Trophoblast cell (in vitro differentiated cells and primary cell): ENCODE measurements around the gene NAAA.

Experiments used
- DNase-seq, 2 donors: peaks; one replicate each; pipeline ENCODE4 v3.0.0-alpha.2; 2016
- H2AFZ ChIP-seq: 2 replicates; pipeline ENCODE4 v1.6.1; 2013; ENCODE audit warnings: low read length, moderate library complexity, mild to moderate bottlenecking; ENCODE audit not compliant: insufficient read depth, poor library complexity
- H2AK5ac ChIP-seq: 2 replicates; pipeline ENCODE4 v1.6.1; 2013; ENCODE audit warnings: mild to moderate bottlenecking, low read length
- H2BK120ac ChIP-seq: 2 replicates; pipeline ENCODE4 v1.6.1; 2013; ENCODE audit warnings: low read length, mild to moderate bottlenecking, moderate library complexity; ENCODE audit not compliant: insufficient read depth, poor library complexity
- H2BK12ac ChIP-seq: 2 replicates; pipeline ENCODE4 v1.6.1; 2013; ENCODE audit warnings: mild to moderate bottlenecking, low read length, moderate library complexity
- H2BK5ac ChIP-seq: 2 replicates; pipeline ENCODE4 v1.6.1; 2013; ENCODE audit warnings: low read length, low read depth, moderate library complexity, mild to moderate bottlenecking; ENCODE audit not compliant: poor library complexity
- H3K14ac ChIP-seq: 2 replicates; pipeline ENCODE4 v1.6.1; 2013; ENCODE audit warnings: mild to moderate bottlenecking, low read length
- H3K18ac ChIP-seq: 2 replicates; pipeline ENCODE4 v1.6.1; 2013; ENCODE audit warnings: mild to moderate bottlenecking, low read length
- H3K23ac ChIP-seq: 2 replicates; pipeline ENCODE4 v1.6.1; 2013; ENCODE audit warnings: low read length
- H3K27ac ChIP-seq: 2 replicates; pipeline ENCODE4 v1.5.1; 2013; ENCODE audit warnings: low read depth, mild to moderate bottlenecking, inconsistent platforms, low read length, moderate library complexity
- H3K27me3 ChIP-seq: 2 replicates; pipeline ENCODE4 v1.6.1; 2013; ENCODE audit warnings: inconsistent platforms, mild to moderate bottlenecking, low read length, moderate library complexity; ENCODE audit not compliant: insufficient read depth
- H3K36me3 ChIP-seq, 2 experiments: 1 replicate in 1 of 2; 2 replicates in 1 of 2; pipeline ENCODE4 v1.6.1; 2013; ENCODE audit warnings: low read length in 2 of 2, mild to moderate bottlenecking in 2 of 2, moderate library complexity in 1 of 2; ENCODE audit not compliant: insufficient read depth in 2 of 2, control insufficient read depth in 1 of 2
- H3K4ac ChIP-seq: 2 replicates; pipeline ENCODE4 v1.6.1; 2013; ENCODE audit warnings: low read depth, mild to moderate bottlenecking, low read length, moderate library complexity
- H3K4me1 ChIP-seq, 2 experiments: 1 replicate in 1 of 2; 2 replicates in 1 of 2; pipeline ENCODE4 v1.6.1; 2013; ENCODE audit warnings: low read length in 2 of 2, mild to moderate bottlenecking in 2 of 2, moderate library complexity in 1 of 2; ENCODE audit not compliant: insufficient read depth in 2 of 2, control insufficient read depth in 1 of 2
- H3K4me2 ChIP-seq: 2 replicates; pipeline ENCODE4 v1.6.1; 2013; ENCODE audit warnings: inconsistent platforms, mild to moderate bottlenecking, low read length, moderate library complexity
- H3K4me3 ChIP-seq: 2 replicates; pipeline ENCODE4 v1.5.1; 2013; ENCODE audit warnings: mild to moderate bottlenecking, low read depth, low read length, inconsistent platforms
- H3K79me1 ChIP-seq: one replicate; pipeline ENCODE4 v1.6.1; 2013; ENCODE audit warnings: low read length
- H3K79me2 ChIP-seq: 2 replicates; pipeline ENCODE4 v1.6.1; 2013; ENCODE audit warnings: low read length, mild to moderate bottlenecking; ENCODE audit not compliant: control insufficient read depth, insufficient read depth, poor library complexity
- H3K9ac ChIP-seq: 2 replicates; pipeline ENCODE4 v1.6.1; 2013; ENCODE audit warnings: mild to moderate bottlenecking, low read length
- H3K9me3 ChIP-seq: 2 replicates; pipeline ENCODE4 v1.6.1; 2013; ENCODE audit warnings: low read depth, mild to moderate bottlenecking, control low read depth, inconsistent platforms, low read length; ENCODE audit not compliant: insufficient read depth
- H4K12ac ChIP-seq: 2 replicates; pipeline ENCODE4 v1.6.1; 2013; ENCODE audit warnings: low read depth, mild to moderate bottlenecking, low read length, moderate library complexity
- H4K8ac ChIP-seq: 2 replicates; pipeline ENCODE4 v1.6.1; 2013; ENCODE audit warnings: low read depth, mild to moderate bottlenecking, low read length, moderate library complexity
- H4K91ac ChIP-seq: one replicate; pipeline ENCODE4 v1.6.1; 2013; ENCODE audit warnings: low read depth, mild to moderate bottlenecking, low read length, moderate library complexity
- WGBS: extraction: QIAGEN DNeasy Blood & Tissue Kit; methylation state at CpG from one replicate; pipeline ENCODE4 v1.1.7; 2013; ENCODE audit warnings: missing lambda C conversion rate; ENCODE audit not compliant: insufficient read length, insufficient coverage; ENCODE audit errors: extremely low coverage; 5-methylcytosine and 5-hydroxymethylcytosine counted together

The NAAA gene

DNA sequence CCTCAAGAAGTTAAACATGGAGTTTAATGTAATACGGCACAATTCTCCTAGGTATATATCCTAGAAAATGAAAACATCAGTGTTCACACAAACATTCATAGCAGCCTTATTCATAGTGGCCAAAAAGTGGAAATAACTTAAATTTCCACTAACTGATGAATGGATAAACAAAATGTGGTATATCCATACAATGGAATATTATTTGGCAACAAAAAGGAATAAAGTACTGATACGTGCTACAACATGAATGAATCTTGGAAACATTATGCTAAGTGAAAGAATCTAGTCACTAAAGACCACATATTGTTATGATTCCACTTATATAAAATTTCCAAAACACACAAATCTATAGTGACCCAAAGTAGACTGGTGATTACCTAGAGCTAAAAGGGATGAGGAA, 35.4 kb upstream of the NAAA start:
- no peaks in the 10 kb centered on the region for H3K27me3 ChIP-seq
- H3K79me1 ChIP-seq: no peaks in the 10 kb centered on the region
- H2BK5ac ChIP-seq: no peak overlapping the region
- H3K4me3 ChIP-seq: no peak overlapping the region
- H3K4me1 ChIP-seq: no peaks in the 10 kb centered on the region
- no peaks in the 10 kb centered on the region for H3K79me2 ChIP-seq
- no peak overlapping the region for H3K23ac ChIP-seq
- no peak overlapping the region for H2AFZ ChIP-seq
- H3K14ac ChIP-seq: no peak overlapping the region
- no peaks in the 10 kb centered on the region for H3K9me3 ChIP-seq
- H2AK5ac ChIP-seq: no peak overlapping the region
- H3K4me2 ChIP-seq: no peak overlapping the region
- H4K12ac ChIP-seq: no peak overlapping the region
- H3K27ac ChIP-seq: no peak overlapping the region
- H2BK12ac ChIP-seq: no peak overlapping the region
- H2BK120ac ChIP-seq: no peak overlapping the region
- no peak overlapping the region for H3K9ac ChIP-seq
- H3K36me3 ChIP-seq: peaks cover 21 to 27% of the 10 kb centered on the region in 2 experiments
- no peak overlapping the region for H4K8ac ChIP-seq
- H4K91ac ChIP-seq: no peak overlapping the region
- H3K18ac ChIP-seq: no peak overlapping the region
- DNase-seq: no peak
- WGBS: no CpG with 5 or more reads among the region's 2 CpGs
- H3K4ac ChIP-seq: no peak overlapping the region

DNA sequence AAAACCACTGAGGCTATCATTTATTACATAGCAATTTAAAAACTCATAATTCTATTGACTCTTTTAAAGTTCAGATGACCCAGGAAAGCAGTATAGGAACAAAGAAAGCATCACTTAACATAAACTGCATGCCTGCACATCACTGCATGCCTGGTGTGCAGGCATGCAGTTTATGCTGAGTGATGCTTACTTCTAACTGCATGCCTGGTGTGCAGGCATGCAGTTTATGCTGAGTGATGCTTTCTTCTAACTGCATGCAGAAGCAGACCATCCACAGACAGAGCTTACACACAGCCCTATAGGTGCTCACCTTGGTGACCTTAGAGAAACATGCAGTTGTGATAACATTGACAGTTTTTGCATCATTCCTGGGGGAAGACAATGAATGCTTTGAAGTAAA, 33.0 kb upstream of the NAAA start:
- H3K9ac ChIP-seq: peak overlapping the region; percentile 18
- H3K27ac ChIP-seq: no peak overlapping the region
- no peak overlapping the region for H4K12ac ChIP-seq
- H3K4me1 ChIP-seq: no peaks in the 10 kb centered on the region
- peaks cover 20 to 32% of the 10 kb centered on the region in 2 experiments for H3K36me3 ChIP-seq
- DNase-seq: no peak
- no peaks in the 10 kb centered on the region for H3K79me1 ChIP-seq
- no peak overlapping the region for H3K14ac ChIP-seq
- H4K91ac ChIP-seq: no peak overlapping the region
- no peak overlapping the region for H4K8ac ChIP-seq
- no peak overlapping the region for H3K18ac ChIP-seq
- H3K4me3 ChIP-seq: no peak overlapping the region
- no peak overlapping the region for H3K4me2 ChIP-seq
- no peaks in the 10 kb centered on the region for H3K27me3 ChIP-seq
- peak overlapping the region; percentile 17 for H3K23ac ChIP-seq
- no peak overlapping the region for H2BK120ac ChIP-seq
- H3K79me2 ChIP-seq: no peaks in the 10 kb centered on the region
- H2BK5ac ChIP-seq: no peak overlapping the region
- no peak overlapping the region for H2BK12ac ChIP-seq
- H2AK5ac ChIP-seq: no peak overlapping the region
- no peak overlapping the region for H3K4ac ChIP-seq
- no peaks in the 10 kb centered on the region for H3K9me3 ChIP-seq
- no peak overlapping the region for H2AFZ ChIP-seq

DNA sequence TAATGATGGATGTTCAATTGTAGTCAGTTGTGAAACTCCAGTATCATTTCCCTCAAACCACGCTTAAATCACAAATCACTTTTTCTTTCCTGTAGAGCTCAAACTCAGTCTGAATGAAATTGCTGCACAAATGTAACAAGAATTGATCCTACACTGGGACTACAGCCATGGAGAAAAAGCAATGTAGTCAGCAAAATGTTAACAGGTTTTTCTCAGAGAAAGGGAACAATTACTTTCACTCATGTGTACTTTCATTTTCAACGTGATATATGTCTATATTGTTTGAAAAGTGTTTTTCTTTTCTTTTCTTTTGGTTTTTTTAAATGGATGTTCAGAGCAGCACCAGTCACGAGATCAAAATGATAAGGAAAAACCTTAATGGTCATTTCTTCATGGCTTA, 27.3 kb upstream of the NAAA start:
- Histone ChIP-seq H3K79me2 (no peaks in the 10 kb centered on the region), H3K27ac (no peak overlapping the region), H3K4me2 (no peak overlapping the region), H2AFZ (no peak overlapping the region), H3K14ac (no peak overlapping the region), H2BK120ac (no peak overlapping the region), H4K91ac (no peak overlapping the region), H3K9ac (no peak overlapping the region), H4K12ac (no peak overlapping the region), H3K4ac (no peak overlapping the region), H3K79me1 (no peaks in the 10 kb centered on the region), H2BK12ac (no peak overlapping the region), H3K36me3 (peaks cover 23 to 40% of the 10 kb centered on the region in 2 experiments), H3K9me3 (peaks cover 2% of the 10 kb centered on the region), H3K4me3 (no peak overlapping the region), H3K18ac (no peak overlapping the region), H2BK5ac (no peak overlapping the region), H4K8ac (no peak overlapping the region), H3K23ac (no peak overlapping the region), H2AK5ac (no peak overlapping the region), H3K4me1 (no peaks in the 10 kb centered on the region), H3K27me3 (no peaks in the 10 kb centered on the region)
- WGBS: no CpG with 5 or more reads among the region's 3 CpGs
- DNase-seq: no peak

DNA sequence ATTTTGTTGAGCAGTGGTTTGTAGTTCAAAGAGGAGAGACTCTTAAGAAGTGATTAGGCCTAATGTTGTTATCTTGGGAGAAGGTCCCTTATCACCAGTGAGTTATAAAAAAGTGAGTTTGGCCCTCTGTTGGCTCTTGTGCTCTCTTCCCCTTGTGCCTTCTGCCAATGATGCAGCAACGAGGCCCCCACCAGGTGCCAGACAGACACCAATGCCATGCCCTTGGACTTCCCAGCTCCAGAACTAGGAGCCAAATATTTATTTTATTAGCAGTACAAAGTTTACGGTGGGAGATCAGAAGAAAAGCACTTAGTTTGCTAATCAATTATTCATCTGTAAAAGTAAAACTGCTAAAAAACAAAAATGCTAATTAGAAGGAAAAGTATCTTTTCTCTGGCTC, 22.7 kb upstream of the NAAA start:
- Histone ChIP-seq H3K4me1 (no peaks in the 10 kb centered on the region), H2AFZ (no peak overlapping the region), H2BK5ac (no peak overlapping the region), H4K8ac (no peak overlapping the region), H4K91ac (no peak overlapping the region), H3K4ac (no peak overlapping the region), H3K27ac (no peak overlapping the region), H2AK5ac (no peak overlapping the region), H3K9ac (no peak overlapping the region), H3K79me1 (no peaks in the 10 kb centered on the region), H3K9me3 (peaks cover 2% of the 10 kb centered on the region), H3K79me2 (no peaks in the 10 kb centered on the region), H3K27me3 (no peaks in the 10 kb centered on the region), H3K14ac (no peak overlapping the region), H3K4me2 (no peak overlapping the region), H3K18ac (no peak overlapping the region), H2BK12ac (no peak overlapping the region), H3K36me3 (peaks cover 20 to 26% of the 10 kb centered on the region in 2 experiments), H3K4me3 (no peak overlapping the region), H3K23ac (no peak overlapping the region), H2BK120ac (no peak overlapping the region), H4K12ac (no peak overlapping the region)
- WGBS: no CpG with 5 or more reads among the region's 2 CpGs
- no peak for DNase-seq
